Thoracic aorta (tissue), 2 donors: ENCODE data around the gene KLHDC4. TPM values are rescaled to one million over a fixed set of nuclear protein-coding genes. Genes with fewer than 3 reads are reported as not detected.
A peak's percentile ranks its signal among the peaks of the same experiment; 100 is the strongest.

Experiments used
- ATAC-seq: fragments of 150-250 bp; one replicate; pipeline ENCODE4 v1.8.0; 2017; ENCODE audit warnings: low read depth; ENCODE audit not compliant: insufficient number of reproducible peaks, low FRiP score
- DNase-seq: peaks from one replicate; pipeline ENCODE4 v3.0.0-alpha.2; 2020; ENCODE audit warnings: low spot score
- H3K27ac ChIP-seq, 2 donors: fragments of 200-600 bp; sonication (generic); 1 replicate in 1 of 2; 2 replicates in 1 of 2; pipeline ENCODE4 v1.5.1; 2016; ENCODE audit warnings: mild to moderate bottlenecking in 2 of 2, moderate library complexity in 2 of 2
- H3K27me3 ChIP-seq: fragments of 200-600 bp; sonication (generic); replicated peaks from 2 replicates; pipeline ENCODE4 v1.6.0; 2016; ENCODE audit warnings: mild to moderate bottlenecking; ENCODE audit not compliant: insufficient read depth
- H3K36me3 ChIP-seq: fragments of 200-600 bp; sonication (generic); one replicate; pipeline ENCODE4 v1.5.1; 2016
- H3K4me1 ChIP-seq, 2 donors: fragments of 200-600 bp; sonication (generic); 1 replicate in 1 of 2; 2 replicates in 1 of 2; pipeline versions ENCODE4 v1.5.1 to v1.6.0; 2016; ENCODE audit warnings: low read depth in 2 of 2, mild to moderate bottlenecking in 1 of 2; ENCODE audit not compliant: control insufficient read depth in 1 of 2
- H3K4me3 ChIP-seq: fragments of 200-600 bp; sonication (generic); 2 replicates; pipeline ENCODE4 v1.5.1; 2016; ENCODE audit warnings: mild to moderate bottlenecking
- H3K9me3 ChIP-seq: fragments of 200-600 bp; sonication (generic); 2 replicates; pipeline ENCODE4 v1.5.1; 2016
- CTCF ChIP-seq: fragments of 200-600 bp; sonication (generic); IDR thresholded peaks from one replicate; pipeline ENCODE4 v1.5.1; 2019; ENCODE audit warnings: antibody characterized with exemption
- total RNA-seq, 2 donors: library from RNA; depleted of rRNA; stranded (reverse); fragments of >200 nt; gene quantifications; one replicate each; pipeline versions ENCODE4 v1.1.0 to v1.2.3, GENCODE V29; 2016

Gene KLHDC4
- total RNA-seq, 2 donors from 2014 or later = 33.4 to 61.4 TPM

GRCh38 chr16:87808108-87808507, 42.3 kb upstream of the KLHDC4 start:
- peaks cover 5 to 16% of the 10 kb centered on the region in 2 donors for H3K4me1 ChIP-seq
- DNase-seq = no peak
- H3K27me3 ChIP-seq = no peaks in the 10 kb centered on the region
- H3K36me3 ChIP-seq = no peaks in the 10 kb centered on the region
- no peak overlapping the region for H3K4me3 ChIP-seq
- H3K9me3 ChIP-seq = no peaks in the 10 kb centered on the region
- ATAC-seq = no peak
- no peak overlapping the region for H3K27ac ChIP-seq
- TF ChIP-seq CTCF = no peak

- no peaks in the 10 kb centered on the region for H3K36me3 ChIP-seq
- H3K9me3 ChIP-seq = no peaks in the 10 kb centered on the region
- ATAC-seq = no peak
- H3K4me3 ChIP-seq = peak overlapping the region; percentile 70
- peak; percentile 16 for DNase-seq
- H3K27ac ChIP-seq = no peak overlapping the region
- peaks cover 5 to 16% of the 10 kb centered on the region in 2 donors for H3K4me1 ChIP-seq
- no peak for TF ChIP-seq CTCF
- H3K27me3 ChIP-seq = no peaks in the 10 kb centered on the region
These were observed 41.1 kb upstream of the KLHDC4 start for GRCh38 chr16:87806641-87807546.

GRCh38 chr16:87806261-87806640, 40.5 kb upstream of the KLHDC4 start:
- Histone ChIP-seq H3K36me3 (no peaks in the 10 kb centered on the region), H3K27ac (no peak overlapping the region), H3K9me3 (no peaks in the 10 kb centered on the region), H3K27me3 (no peaks in the 10 kb centered on the region), H3K4me3 (peak overlapping the region; percentile 70), H3K4me1 (peaks cover 5 to 16% of the 10 kb centered on the region in 2 donors)
- ATAC-seq = no peak
- TF ChIP-seq CTCF = no peak
- DNase-seq = no peak

GRCh38 chr16:87803385-87803784, 37.6 kb upstream of the KLHDC4 start:
- no peak overlapping the region for H3K4me3 ChIP-seq
- H3K27ac ChIP-seq = no peak overlapping the region
- H3K36me3 ChIP-seq = no peaks in the 10 kb centered on the region
- DNase-seq (no peak), ATAC-seq (no peak)
- no peaks in the 10 kb centered on the region for H3K9me3 ChIP-seq
- H3K27me3 ChIP-seq = no peaks in the 10 kb centered on the region
- no peak for TF ChIP-seq CTCF
- H3K4me1 ChIP-seq = peaks cover 5 to 16% of the 10 kb centered on the region in 2 donors

- no peak overlapping the region for H3K4me3 ChIP-seq
- ATAC-seq (no peak), DNase-seq (no peak)
- H3K9me3 ChIP-seq = no peaks in the 10 kb centered on the region
- H3K36me3 ChIP-seq = no peaks in the 10 kb centered on the region
- H3K27ac ChIP-seq = no peak overlapping the region
- no peaks in the 10 kb centered on the region for H3K27me3 ChIP-seq
- peaks cover 5 to 16% of the 10 kb centered on the region in 2 donors for H3K4me1 ChIP-seq
- no peak for TF ChIP-seq CTCF
These were observed 36.9 kb upstream of the KLHDC4 start for GRCh38 chr16:87802670-87803069.
